Germinal center (tissue), 1 donor: ENCODE measurements around the gene TAF6.

Source experiments
- DNase-seq: peaks from one replicate; pipeline ENCODE4 v3.0.0; 2012; ENCODE audit warnings: mixed read lengths, low spot score

The TAF6 gene

DNA sequence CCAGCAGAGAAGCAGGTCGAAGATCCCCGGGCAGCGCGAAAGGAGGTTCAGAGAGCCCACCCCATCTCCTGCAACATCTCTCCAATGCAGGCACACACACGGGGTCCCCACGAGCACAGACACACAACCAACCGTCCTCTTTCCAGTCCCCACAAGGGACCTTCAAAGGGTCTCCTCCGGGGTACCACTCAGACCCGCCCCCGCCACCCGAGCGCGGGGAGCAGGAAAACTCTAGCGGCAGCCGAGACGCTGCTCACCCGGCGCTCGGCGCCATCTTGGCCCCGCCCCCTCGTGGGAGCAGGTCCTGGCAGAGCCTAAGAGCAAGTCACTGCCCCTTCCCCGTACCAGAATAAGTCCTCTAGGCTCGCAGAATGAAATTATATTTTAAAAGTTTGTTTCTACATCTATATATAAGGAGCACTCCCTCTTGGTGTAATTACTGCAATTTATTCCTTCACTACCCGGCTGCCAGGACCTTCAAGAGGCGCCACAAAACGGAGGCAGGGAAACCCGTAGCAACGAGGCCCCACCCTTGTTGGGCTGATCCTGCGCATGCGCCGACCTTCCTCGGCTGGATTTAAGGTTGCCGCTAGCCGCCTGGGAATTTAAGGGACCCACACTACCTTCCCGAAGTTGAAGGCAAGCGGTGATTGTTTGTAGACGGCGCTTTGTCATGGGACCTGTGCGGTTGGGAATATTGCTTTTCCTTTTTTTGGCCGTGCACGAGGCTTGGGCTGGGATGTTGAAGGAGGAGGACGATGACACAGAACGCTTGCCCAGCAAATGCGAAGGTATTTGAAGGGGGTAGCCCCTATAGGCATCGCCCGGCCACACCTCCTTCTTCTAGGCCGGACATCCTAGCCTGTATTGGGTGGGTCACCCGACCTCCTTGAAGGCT, at the start of gene TAF6, which contains the start of gene CNPY4:
Gene TAF6 (minus strand): TSS at position 287 of the 898 bp plus-strand sequence. CDS start 5,149 bp downstream, outside the sequence.
Gene CNPY4 (plus strand): TSS at position 563 of the 898 bp plus-strand sequence. CDS start 111 bp downstream, at position 674.
- DNase-seq = peak; percentile 99

DNA sequence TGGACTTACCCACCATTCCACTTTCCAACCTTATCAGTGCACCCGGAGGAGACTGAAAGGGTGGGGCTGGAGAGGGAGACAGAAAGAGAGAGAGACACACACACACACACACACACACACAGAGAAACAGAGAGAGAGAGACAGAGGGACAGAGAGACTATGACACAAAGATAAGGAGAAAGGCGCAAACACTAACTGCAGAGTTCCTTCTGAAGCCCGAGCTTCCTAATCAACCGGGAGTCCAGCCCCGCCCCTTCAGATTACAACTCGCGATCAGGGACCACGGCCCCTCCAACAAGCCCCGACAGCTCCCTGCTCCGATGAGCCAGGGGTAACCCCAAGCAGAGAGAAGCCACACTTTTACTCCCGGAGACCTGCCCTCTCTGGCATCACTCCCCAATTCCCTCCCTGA, 48.8 kb upstream of the TAF6 start:
- no peak for DNase-seq

GRCh38 chr7:100166970-100167911, 48.1 kb upstream of the TAF6 start:
- DNase-seq = no peak

- DNase-seq = no peak
Measured at GRCh38 chr7:100166317-100166940, 47.3 kb upstream of the TAF6 start.

GRCh38 chr7:100163871-100164270, 44.7 kb upstream of the TAF6 start:
- DNase-seq = no peak

- DNase-seq = no peak
Measured at GRCh38 chr7:100163006-100163531, 43.9 kb upstream of the TAF6 start.

GRCh38 chr7:100160067-100160466, 40.9 kb upstream of the TAF6 start:
- DNase-seq = no peak

DNA sequence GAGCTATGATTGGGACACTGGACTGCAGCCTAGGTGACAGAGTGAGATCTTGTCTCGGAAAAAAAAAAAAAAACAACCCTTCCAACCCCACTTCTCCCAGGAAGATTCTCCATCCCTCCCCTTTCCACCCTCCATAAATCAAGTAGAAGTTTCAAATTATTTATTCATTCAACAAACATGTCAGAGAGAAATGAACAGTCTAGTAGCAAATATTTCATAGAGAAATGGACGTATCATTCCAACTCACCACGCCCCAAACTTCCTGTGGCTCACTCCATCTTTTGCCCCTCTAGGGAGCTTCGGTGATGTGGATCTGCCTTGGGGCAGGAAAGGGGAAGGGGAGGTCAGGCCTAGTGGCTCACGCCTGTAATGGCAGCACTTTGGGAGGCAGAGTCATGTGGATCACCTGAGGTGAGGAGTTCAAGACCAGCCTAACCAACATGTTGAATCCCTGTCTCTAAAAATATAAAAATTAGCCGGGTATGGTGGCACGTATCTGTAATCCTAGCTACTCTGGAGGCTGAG, 40.0 kb upstream of the TAF6 start:
- no peak for DNase-seq

GRCh38 chr7:100158229-100159098, 39.3 kb upstream of the TAF6 start, which contains the start of gene TRAPPC14:
TRAPPC14 (minus strand) TSS chr7:100158723; CDS start chr7:100158499, 224 bp downstream.
- DNase-seq = peak; percentile 97

GRCh38 chr7:100157334-100158228, 38.4 kb upstream of the TAF6 start:
- peak; percentile 37 for DNase-seq

DNA sequence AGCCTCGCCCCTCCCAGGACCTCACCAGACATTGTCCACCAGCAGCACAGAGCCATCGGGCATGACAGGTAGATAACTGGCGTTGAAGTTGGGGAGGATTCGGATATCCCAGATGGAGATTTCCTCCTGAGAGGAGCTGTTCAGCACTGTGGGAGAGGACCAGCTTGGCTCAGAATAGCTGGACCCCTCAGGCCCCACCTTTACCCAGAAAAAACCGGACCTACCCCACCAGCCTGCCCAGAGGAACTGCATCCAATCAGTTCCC, 37.8 kb upstream of the TAF6 start:
- no peak for DNase-seq

- DNase-seq = peak; percentile 46
Measured at GRCh38 chr7:100156331-100157068, 37.3 kb upstream of the TAF6 start.

- no peak for DNase-seq
Measured at GRCh38 chr7:100155553-100156317, 36.6 kb upstream of the TAF6 start.

GRCh38 chr7:100154651-100155491, 35.7 kb upstream of the TAF6 start:
- DNase-seq = no peak

GRCh38 chr7:100153708-100154535, 34.8 kb upstream of the TAF6 start:
- no peak for DNase-seq

DNA sequence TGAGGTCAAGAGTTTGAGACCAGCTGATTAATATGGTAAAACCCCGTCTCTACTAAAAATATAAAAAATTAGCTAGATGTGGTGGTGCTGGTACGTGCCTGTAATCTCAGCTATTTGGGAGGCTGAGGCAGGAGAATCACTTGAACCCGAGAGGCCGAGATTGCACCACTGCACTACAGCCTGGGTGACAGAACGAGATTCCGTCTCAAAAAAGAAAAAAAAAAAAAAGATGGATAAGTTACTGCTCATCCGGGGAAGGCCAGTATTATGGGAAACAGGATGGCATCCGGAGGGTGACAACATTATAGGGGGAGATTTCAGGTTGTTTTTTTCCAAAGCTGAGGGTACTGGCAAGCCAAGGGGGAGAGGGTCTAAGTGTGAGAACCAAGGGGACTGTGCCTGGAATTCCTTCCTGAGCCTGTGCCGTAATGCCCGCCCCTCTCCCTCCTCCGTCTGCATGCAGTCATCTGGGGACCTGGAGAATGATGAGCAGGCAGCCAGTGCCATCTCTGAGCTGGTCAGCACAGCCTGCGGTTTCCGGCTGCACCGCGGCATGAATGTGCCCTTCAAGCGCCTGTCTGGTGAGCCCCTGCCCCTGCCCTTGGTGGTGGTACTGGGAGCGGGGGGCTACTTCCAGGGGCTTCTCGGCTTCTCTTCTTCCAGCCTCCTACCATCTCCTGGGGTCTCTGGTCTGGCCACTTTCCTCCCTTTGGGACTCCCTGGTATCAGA, 33.9 kb upstream of the TAF6 start:
- DNase-seq = no peak
